Astrocyte (in vitro differentiated cells and primary cell): ENCODE measurements around the gene MFAP3L. TPM values are rescaled to one million over a fixed set of nuclear protein-coding genes. Genes with fewer than 3 reads are reported as not detected.

ENCODE experiments used
- DNase-seq: peaks from one replicate; pipeline ENCODE4 v3.0.0-alpha.2; 2010; ENCODE audit warnings: low read depth
- FAIRE-seq: peaks from 2 replicates; lab custom pipeline; 2011; peaks lifted over from hg19 to GRCh38; lab: Jason Lieb, UNC
- H2AFZ ChIP-seq: 2 replicates; pipeline ENCODE4 v1.6.0; 2012; ENCODE audit warnings: low read depth, low read length, inconsistent platforms
- H3K27ac ChIP-seq: 2 replicates; pipeline ENCODE4 v1.5.1; 2011; ENCODE audit warnings: low read depth, low read length, inconsistent platforms
- H3K27me3 ChIP-seq: 2 replicates; pipeline ENCODE4 v1.6.0; 2011; ENCODE audit warnings: low read length, inconsistent platforms; ENCODE audit not compliant: insufficient read depth
- H3K36me3 ChIP-seq: 2 replicates; pipeline ENCODE4 v1.5.1; 2011; ENCODE audit warnings: low read length, inconsistent platforms; ENCODE audit not compliant: insufficient read depth
- H3K4me1 ChIP-seq: 2 replicates; pipeline ENCODE4 v1.5.1; 2011; ENCODE audit warnings: low read length, inconsistent platforms; ENCODE audit not compliant: insufficient read depth
- H3K4me2 ChIP-seq: 2 replicates; pipeline ENCODE4 v1.6.0; 2012; ENCODE audit warnings: low read length, inconsistent platforms
- H3K4me3 ChIP-seq: 2 replicates; pipeline ENCODE4 v1.5.1; 2011; ENCODE audit warnings: low read depth, mild to moderate bottlenecking, low read length, inconsistent platforms; ENCODE audit not compliant: insufficient read depth
- H3K79me2 ChIP-seq: 2 replicates; pipeline ENCODE4 v1.6.0; 2012; ENCODE audit warnings: mild to moderate bottlenecking, low read length, inconsistent platforms; ENCODE audit not compliant: insufficient read depth
- H3K9ac ChIP-seq: 2 replicates; pipeline ENCODE4 v1.6.0; 2012; ENCODE audit warnings: mild to moderate bottlenecking, low read length, inconsistent platforms
- H3K9me3 ChIP-seq: 2 replicates; pipeline ENCODE4 v1.5.1; 2012; ENCODE audit warnings: low read depth, mild to moderate bottlenecking, low read length, inconsistent platforms; ENCODE audit not compliant: insufficient read depth
- H4K20me1 ChIP-seq: 2 replicates; pipeline ENCODE4 v1.6.0; 2012; ENCODE audit warnings: low read length, inconsistent platforms; ENCODE audit not compliant: insufficient read depth
- H3K27ac Mint-ChIP-seq: one replicate; pipeline ENCODE4 v1.8.0; 2021; ENCODE audit warnings: mild to moderate bottlenecking, mixed read lengths; ENCODE audit not compliant: unreplicated experiment
- H3K27me3 Mint-ChIP-seq: one replicate; pipeline ENCODE4 v1.8.0; 2021; ENCODE audit warnings: low read depth, mixed read lengths; ENCODE audit not compliant: unreplicated experiment
- H3K36me3 Mint-ChIP-seq: one replicate; pipeline ENCODE4 v1.8.0; 2021; ENCODE audit warnings: low read depth, mixed read lengths; ENCODE audit not compliant: unreplicated experiment
- H3K4me1 Mint-ChIP-seq: one replicate; pipeline ENCODE4 v1.8.0; 2021; ENCODE audit warnings: low read depth, mixed read lengths; ENCODE audit not compliant: unreplicated experiment
- H3K4me3 Mint-ChIP-seq: one replicate; pipeline ENCODE4 v1.8.0; 2021; ENCODE audit warnings: mild to moderate bottlenecking, moderate library complexity, mixed read lengths; ENCODE audit not compliant: unreplicated experiment
- H3K9me3 Mint-ChIP-seq: one replicate; pipeline ENCODE4 v1.8.0; 2021; ENCODE audit warnings: mild to moderate bottlenecking, mixed read lengths; ENCODE audit not compliant: unreplicated experiment
- CTCF ChIP-seq: IDR thresholded peaks from 2 replicates; pipeline ENCODE4 v1.5.1; 2011; ENCODE audit warnings: low read depth, mild to moderate bottlenecking, inconsistent platforms, low read length, moderate library complexity; ENCODE audit not compliant: insufficient read depth
- EZH2 ChIP-seq: IDR thresholded peaks from 2 replicates; pipeline ENCODE4 v1.6.1; 2012; ENCODE audit warnings: mild to moderate bottlenecking, low read length, inconsistent platforms; ENCODE audit not compliant: insufficient read depth
- total RNA-seq: library from RNA; stranded (reverse); gene quantifications from 2 replicates; pipeline ENCODE4 v1.2.1, GENCODE V29; 2021

The MFAP3L gene
- total RNA-seq, 1 donor from 2014 or later: 30.2 TPM

- H3K27ac ChIP-seq: no peak overlapping the region
- no peak overlapping the region for H3K9ac ChIP-seq
- Mint-ChIP-seq H3K9me3 (no peaks in the 10 kb centered on the region), H3K27ac (no peak overlapping the region), H3K27me3 (no peaks in the 10 kb centered on the region), H3K4me1 (peaks cover 2% of the 10 kb centered on the region), H3K4me3 (no peak overlapping the region), H3K36me3 (peaks cover 3% of the 10 kb centered on the region)
- FAIRE-seq (no peak), DNase-seq (no peak)
- no peaks in the 10 kb centered on the region for H4K20me1 ChIP-seq
- no peaks in the 10 kb centered on the region for H3K9me3 ChIP-seq
- no peak overlapping the region for H2AFZ ChIP-seq
- no peak overlapping the region for H3K4me2 ChIP-seq
- H3K4me1 ChIP-seq: no peaks in the 10 kb centered on the region
- no peaks in the 10 kb centered on the region for H3K27me3 ChIP-seq
- H3K79me2 ChIP-seq: no peaks in the 10 kb centered on the region
- no peak overlapping the region for H3K4me3 ChIP-seq
- peaks cover 12% of the 10 kb centered on the region for H3K36me3 ChIP-seq
- TF ChIP-seq EZH2: no peak
- TF ChIP-seq CTCF: no peak
Observed at GRCh38 chr4:170057866-170058265, 31.7 kb upstream of the MFAP3L start.

GRCh38 chr4:170052919-170053318 lies 26.7 kb upstream of the MFAP3L start:
- no peaks in the 10 kb centered on the region for H3K79me2 ChIP-seq
- H3K27ac ChIP-seq: no peak overlapping the region
- DNase-seq (no peak), FAIRE-seq (no peak)
- H3K9me3 Mint-ChIP-seq: no peaks in the 10 kb centered on the region
- TF ChIP-seq CTCF: no peak
- H3K4me1 ChIP-seq: no peaks in the 10 kb centered on the region
- no peaks in the 10 kb centered on the region for H3K9me3 ChIP-seq
- H3K9ac ChIP-seq: no peak overlapping the region
- no peak overlapping the region for H3K4me3 Mint-ChIP-seq
- no peak overlapping the region for H3K4me2 ChIP-seq
- peaks cover 3% of the 10 kb centered on the region for H3K36me3 Mint-ChIP-seq
- no peak overlapping the region for H3K4me3 ChIP-seq
- H3K36me3 ChIP-seq: no peaks in the 10 kb centered on the region
- H3K27ac Mint-ChIP-seq: no peak overlapping the region
- H2AFZ ChIP-seq: no peak overlapping the region
- H3K4me1 Mint-ChIP-seq: peaks cover 2% of the 10 kb centered on the region
- no peaks in the 10 kb centered on the region for H4K20me1 ChIP-seq
- H3K27me3 ChIP-seq: peaks cover 3% of the 10 kb centered on the region
- peaks cover 2% of the 10 kb centered on the region for H3K27me3 Mint-ChIP-seq

- H3K36me3 ChIP-seq: no peaks in the 10 kb centered on the region
- no peaks in the 10 kb centered on the region for H4K20me1 ChIP-seq
- H3K79me2 ChIP-seq: no peaks in the 10 kb centered on the region
- H3K27me3 ChIP-seq: peaks cover 3% of the 10 kb centered on the region
- Mint-ChIP-seq H3K9me3 (no peaks in the 10 kb centered on the region), H3K4me3 (no peak overlapping the region), H3K27ac (no peak overlapping the region), H3K27me3 (peaks cover 2% of the 10 kb centered on the region), H3K4me1 (no peaks in the 10 kb centered on the region), H3K36me3 (no peaks in the 10 kb centered on the region)
- H3K9ac ChIP-seq: no peak overlapping the region
- H3K4me3 ChIP-seq: no peak overlapping the region
- no peak overlapping the region for H3K27ac ChIP-seq
- FAIRE-seq (no peak), DNase-seq (no peak)
- H2AFZ ChIP-seq: no peak overlapping the region
- TF ChIP-seq CTCF (no peak), EZH2 (no peak)
- H3K4me2 ChIP-seq: no peak overlapping the region
- no peaks in the 10 kb centered on the region for H3K9me3 ChIP-seq
- no peaks in the 10 kb centered on the region for H3K4me1 ChIP-seq
Observed at GRCh38 chr4:170051402-170051801, 25.2 kb upstream of the MFAP3L start.
